HG03139 (cell line): Measurements from ENCODE around the gene MBTPS1.
"Not testable (repeated sequence)": the region's sequence is repeated elsewhere in the genome, so short reads cannot be mapped to it uniquely, and the experiment has no call there.

Experiments used
- ATAC-seq: cut with Tn5 transposase; IDR thresholded peaks from one replicate; pipeline ENCODE4 v1.9.1; 2021; ENCODE audit not compliant: unreplicated experiment

Gene MBTPS1

DNA sequence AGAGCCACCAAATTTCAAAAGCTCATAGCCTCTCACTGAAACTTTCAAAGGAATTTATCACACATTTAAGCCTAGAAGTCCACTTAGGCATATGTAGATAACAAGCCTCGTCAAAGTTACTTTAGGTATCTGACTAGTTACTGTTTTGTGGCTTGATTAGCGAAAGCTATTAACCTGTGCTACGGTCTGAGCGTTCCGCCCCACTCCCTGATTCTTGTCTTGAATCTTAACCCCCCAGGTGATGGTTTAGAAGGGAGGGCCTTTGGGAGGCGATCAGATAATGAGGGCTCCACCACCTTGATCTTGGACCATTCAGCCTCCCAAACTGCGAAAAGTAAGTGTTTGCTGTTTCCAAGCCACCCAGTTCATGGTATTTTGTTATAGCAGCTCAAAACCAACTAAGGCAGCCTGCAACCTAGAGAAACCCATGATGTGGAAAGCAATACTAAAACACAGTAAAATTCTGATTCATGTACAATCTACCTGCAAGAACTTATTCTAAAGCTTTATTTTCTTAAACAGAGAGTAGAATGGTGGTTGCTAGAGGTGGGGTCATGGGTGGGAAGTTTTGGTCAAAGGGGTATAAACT, 21.1 kb upstream of the MBTPS1 start:
- no peak for ATAC-seq

DNA sequence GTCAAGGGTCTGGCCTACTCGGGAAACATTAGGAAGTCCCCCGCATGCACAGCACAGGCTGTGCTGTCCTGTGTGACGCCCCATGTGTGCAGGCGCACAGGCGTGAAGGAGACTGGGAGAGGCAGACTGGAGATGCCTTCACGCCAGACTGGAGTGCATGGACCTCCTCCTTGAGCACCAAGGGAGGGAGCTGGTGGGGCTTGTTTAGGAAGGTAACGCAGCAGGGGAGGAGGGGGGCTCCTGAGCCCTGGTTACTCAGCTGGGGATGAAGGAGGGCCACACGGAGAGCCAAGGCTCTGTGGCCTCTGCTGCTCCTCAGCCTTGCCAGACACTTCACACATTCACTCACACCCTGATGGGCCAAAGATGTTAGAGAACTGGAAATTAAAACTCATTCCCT, 20.5 kb upstream of the MBTPS1 start:
- no peak for ATAC-seq

DNA sequence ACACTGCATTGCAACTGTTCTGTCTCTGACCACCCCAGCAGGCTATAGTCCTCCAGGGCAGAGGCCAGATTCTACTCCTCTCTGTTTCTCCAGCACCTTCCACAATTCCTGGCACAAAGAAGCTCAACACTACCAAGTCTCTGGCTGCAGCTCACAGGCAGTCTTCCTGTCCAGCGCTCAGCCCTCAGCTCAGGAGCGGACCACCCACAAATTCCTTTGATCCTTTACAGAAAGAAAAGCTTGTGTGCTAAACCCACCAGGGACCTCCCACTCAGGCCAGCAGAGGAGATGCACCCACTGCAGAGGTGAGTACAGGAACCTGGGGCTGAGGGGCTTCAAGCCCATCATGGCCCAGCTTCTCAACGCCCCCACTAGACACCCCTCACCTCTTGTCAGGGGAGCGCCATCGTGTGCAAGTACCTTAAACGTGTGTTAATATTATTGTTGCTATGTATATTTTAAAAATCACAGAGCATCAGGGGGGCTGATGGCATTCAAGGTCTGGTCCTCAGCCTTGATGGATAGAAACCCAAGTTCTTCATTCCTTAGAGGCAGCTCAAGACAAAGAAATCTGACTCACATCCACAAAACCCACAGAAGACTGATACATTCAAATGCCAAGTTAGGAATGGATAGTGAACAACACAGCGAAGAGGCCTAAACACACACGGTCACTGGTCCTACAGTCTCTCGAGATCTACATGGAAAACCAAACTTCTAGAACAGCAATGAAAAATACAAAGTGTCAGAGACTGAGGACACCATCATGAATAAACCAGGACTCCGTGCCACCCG, 19.8 kb upstream of the MBTPS1 start:
- ATAC-seq = no peak

DNA sequence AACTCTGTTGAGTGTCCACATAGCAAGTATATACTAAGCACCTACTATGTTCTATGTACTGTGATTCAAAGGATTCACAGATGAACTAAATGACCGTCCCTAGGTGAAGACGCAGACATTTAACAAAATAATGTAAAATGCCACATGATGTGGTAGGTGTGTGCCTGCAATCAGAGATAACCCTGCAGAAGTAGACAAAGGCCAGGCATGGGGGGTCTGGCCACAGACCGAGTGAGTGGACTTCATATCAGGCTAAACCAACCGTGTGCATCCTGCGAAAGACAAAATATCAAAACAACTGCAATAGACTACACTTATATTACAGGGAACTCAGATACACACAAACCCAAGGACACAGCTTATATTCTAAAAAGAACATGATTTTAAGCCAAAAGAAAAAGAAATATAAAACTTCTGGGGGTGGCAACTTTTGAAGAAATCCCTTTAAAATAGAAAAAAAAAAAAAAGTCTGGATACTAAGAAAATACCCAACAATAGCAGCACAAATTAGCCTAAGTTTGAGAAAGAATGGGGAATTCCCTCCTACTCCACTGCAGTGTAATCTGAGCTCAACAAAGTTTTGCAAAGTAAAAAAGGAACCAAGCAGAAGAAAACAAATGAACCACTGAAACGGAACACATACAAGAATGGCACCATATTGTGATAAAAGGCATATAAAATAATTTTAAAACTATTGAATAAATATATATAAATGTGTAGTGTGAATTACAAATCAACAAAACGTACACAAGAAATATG, 16.0 kb upstream of the MBTPS1 start:
- no peak for ATAC-seq

DNA sequence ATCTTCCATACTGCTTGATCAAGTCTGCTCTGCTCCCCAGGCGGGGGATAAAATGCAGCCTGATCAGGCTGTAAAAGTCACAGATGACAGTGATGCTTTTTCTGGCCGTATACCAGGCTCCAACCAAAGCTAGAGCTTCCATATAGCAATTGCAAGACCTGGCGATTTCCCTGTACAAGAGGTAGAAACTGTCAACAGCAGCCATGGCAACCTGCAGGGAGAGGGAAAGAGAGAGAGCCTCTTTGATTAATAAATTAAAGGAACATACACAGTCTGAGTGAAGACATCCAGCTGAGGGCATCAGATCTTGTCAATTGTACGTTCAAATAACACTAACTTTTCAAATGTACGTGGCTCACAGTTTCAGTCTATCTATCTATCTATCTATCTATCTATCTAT, 14.4 kb upstream of the MBTPS1 start:
- ATAC-seq = no peak

DNA sequence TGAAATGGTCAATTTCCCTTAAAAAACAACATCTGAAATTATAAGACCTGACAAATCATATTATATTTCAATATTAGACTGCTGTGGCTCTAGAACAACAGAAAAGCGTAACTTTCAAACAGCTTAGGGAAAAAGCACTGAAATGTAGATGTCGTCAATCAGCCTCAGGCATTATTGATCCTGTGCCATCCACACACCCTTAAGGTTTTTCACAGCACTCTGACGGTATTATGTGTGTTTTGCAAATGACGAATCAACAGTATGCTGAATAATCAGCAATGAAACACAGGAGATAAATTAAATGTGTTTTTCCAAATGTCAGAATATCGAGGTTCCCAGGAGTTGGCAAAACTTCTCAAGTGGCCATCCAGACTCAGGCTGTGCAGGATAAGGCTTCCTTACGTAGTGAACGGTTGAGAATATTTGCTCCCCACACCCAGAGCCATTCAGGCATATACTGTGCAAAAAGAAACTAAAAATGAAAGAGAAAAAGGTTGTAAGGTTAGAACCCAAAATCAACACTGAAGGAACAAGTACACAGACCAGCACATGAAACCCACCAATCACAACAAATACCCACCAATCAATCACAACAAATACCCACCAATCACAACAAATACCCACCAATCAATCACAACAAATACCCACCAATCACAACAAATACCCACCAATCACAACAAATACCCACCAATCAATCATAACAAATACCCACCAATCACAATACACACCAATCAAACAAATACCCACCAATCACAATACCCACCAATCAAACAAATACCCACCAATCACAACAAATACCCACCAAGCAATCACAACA, 7.7 kb upstream of the MBTPS1 start:
- ATAC-seq = no peak

DNA sequence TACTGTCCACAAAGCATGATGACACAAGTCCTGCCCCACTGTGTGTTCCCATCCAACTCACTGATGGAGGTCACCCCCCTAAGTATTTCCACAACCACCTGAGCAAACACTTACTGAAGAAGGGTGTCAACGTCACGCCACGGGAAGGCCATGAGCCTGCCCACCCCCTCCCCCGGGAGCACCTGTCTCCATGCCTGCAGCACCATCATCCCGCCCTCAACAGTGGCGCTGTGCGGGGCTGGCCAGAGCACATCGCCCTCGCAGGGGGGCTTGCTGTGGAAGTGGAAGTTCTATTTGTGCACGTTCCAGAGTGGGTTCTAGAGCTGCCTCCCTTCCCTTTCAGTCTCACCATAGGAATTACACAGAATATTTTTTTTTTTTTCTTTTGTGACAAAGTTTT, 4.3 kb upstream of the MBTPS1 start:
- no peak for ATAC-seq

DNA sequence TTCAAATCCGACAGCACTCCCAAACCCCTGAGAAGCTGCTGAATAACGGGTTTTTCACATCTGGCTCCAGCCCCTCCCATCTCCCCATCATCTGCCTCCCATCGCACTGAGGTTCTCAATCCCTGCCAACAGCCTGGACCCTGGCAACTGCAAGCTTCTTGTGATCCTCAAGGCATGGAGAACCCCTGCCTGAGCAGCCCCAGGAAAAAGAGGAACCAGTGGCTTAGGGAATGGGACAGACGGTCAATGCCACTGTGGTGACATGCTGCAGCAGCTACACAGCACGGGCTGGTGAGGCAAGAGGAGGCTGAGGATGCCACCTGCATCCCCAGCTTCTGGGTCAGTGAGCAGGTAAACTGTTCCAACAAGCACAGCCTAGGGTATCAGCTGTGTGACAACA, 3.3 kb upstream of the MBTPS1 start:
- ATAC-seq = no peak

DNA sequence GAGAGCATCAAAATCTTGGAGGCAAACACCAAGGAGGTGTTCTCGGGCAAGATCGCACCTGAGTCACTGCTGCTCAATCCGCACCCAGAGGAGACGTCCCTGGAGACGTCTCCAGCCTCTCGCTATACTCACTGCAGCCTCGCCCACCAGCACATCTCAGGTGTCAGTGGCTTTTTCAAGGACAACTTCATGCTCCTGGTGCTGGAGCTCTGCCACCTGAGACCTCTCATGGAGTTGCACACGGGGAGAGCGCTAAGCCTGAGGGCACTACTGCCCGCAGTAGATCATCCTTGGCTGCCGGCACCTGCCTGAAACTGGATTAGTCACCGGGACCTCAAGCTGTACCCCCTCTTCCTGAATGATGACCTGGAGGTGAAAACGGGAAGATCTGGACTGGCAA, 2.6 kb upstream of the MBTPS1 start:
- ATAC-seq = no peak

DNA sequence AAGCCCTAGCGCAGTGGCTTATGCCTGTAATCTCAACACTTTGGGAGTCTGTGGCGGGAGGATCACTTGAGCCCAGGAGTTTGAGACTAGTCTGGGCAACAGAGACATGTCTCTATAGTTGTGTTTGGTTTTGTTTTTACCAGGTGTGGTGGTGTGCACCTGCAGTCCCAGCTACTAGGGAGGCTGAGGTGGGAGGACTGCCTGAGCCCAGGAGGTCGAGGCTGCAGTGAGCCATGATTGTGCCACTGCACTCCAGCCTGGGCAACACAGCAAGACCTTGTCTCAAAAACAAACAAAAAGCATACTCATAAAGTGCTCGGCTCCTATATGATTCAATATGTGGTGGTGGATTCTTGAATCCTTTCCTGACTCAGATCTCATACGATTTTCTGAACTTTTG, 1.6 kb upstream of the MBTPS1 start:
- ATAC-seq = not testable (repeated sequence)

DNA sequence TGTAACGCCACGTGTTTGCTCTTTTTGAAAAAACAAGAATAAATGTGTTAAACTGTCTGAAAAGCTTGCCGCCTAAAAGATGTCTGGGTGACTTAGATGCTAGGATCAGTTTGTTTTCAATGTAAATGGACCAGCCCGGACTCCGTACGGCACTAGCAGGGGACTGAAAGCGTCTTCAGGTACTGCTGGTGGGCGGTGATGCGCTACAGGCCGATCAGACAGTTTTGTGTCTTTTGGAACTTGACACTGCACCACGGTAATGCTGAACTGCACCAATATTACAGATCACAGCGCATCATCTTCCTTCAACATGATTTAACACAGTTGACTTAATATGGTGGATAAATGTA, 727 bp upstream of the MBTPS1 start:
- ATAC-seq = no peak

DNA sequence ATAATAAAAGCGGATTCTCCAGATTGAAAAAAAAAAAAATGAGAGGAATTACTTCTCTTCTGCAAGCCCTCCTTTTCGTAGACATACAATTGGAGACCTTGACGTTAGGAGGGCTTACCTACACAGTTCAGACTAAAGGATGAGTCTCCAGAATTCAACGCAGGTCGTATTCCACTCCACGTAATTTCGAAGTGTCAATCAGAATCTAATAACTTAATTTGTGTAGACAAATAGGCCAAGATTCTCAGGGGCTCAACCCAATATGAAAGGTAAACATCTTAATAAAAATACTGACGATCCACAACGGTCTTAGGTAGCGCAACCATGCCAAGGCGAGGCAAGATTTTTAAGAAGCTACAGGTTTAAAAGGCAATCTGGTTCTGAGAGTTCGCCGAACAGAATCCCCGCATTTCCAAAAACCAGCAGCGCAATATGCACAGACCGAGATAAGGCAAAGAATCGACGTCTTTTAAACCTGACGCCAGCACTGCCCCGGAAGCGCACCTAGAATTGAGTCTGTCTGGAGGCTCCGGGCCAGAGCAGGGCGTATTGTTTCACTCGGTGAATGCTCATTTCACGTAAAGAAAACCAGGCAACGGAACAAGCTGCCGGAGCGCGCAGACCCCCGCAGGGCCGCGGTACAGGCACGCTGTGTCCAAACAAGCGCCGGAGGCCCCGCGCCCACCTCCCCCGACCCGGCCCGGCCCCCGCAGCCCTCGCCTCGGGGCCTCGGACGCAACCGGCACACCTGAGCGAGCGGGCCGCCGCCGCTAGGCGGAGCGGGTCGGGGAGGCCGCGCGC, 623 bp downstream of the MBTPS1 start:
- ATAC-seq = peak; percentile 27

DNA sequence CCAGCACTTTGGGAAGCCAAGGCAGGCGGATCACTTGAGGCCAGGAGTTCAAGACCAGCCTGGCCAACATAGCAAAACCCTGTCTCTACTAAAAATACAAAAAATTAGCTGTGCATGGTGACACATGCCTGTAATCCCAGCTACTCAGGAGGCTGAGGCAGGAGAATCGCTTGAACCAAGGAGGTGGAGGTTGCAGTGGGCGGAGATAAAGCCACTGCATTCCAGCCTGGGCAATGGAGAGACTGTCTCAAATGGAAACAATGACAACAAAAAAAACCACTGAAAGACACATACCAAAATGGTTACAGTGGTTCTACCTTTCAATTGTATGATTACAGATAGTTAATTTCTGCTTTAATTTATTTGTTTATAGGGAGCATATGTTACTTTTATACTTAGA, 4.8 kb downstream of the MBTPS1 start:
- ATAC-seq = not testable (repeated sequence)

DNA sequence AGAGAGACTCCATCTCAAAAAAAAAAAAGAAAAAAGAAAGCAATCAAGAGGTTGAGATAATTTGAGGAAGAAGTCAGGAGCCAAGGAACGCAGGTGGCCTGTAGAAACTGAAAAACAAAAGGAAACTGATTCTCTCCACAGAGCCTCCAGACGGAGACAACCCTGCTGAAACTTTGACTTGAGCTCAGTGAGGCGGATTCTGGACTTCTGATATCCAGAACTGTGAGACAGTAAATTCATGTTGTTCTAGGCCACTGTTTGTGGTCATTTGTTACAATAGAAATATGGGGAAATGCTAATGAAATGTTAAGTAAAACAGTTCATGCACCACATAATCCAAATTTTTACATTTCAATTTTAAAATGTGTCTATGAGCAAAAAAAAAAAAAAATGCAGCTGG, 5.2 kb downstream of the MBTPS1 start:
- no peak for ATAC-seq

DNA sequence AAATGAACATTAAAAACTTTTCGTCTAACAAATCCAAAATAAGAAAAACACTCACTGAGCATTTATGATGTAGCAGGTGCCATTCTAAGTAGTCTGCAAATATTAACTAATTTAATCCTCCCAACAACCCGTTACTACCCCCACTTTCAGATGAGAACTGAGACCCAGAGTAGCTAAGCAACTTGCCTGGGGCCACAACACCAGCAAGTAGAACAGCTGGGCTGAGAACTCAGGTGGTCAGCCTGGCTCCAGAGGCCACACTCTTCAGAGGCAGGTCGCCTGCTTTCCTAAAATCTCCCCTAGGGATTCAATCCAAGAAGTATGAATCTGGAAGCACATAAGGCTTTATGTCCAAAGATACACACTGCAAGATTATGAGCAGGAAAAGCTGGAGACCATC, 6.2 kb downstream of the MBTPS1 start:
- ATAC-seq = no peak

DNA sequence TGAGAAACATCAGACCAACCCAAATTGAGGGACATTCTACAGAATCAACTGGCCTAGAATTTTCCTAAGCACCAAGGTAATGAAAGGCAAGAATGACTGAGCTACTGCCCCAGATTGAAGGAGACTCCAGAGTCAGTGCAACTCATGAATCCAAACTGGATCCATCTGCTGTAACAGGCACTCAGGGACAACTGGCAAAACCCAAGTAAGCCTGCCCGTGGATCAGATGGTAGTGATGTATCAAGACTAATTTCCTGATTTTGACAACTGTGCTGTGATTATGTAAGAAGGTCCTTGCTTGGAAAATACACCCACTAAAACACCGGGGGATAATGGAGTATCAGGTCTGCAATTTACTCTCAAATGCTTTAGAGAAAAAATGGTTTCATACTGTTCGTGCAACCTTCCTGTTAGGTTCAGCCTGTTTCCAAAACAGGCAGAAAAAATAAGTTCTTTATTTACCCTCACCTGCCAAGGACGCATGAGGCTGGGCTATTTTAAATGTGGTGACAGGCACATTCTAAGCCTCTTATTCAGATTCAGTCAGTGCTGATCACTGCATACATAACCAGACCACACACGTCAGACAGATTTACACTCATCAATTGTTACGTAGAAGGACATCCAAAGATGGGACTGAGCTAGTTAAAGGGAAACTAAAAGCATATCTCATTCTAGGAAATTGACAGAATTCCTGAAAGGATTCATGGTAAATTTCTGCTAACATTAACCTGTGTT, 7.0 kb downstream of the MBTPS1 start:
- ATAC-seq = no peak

DNA sequence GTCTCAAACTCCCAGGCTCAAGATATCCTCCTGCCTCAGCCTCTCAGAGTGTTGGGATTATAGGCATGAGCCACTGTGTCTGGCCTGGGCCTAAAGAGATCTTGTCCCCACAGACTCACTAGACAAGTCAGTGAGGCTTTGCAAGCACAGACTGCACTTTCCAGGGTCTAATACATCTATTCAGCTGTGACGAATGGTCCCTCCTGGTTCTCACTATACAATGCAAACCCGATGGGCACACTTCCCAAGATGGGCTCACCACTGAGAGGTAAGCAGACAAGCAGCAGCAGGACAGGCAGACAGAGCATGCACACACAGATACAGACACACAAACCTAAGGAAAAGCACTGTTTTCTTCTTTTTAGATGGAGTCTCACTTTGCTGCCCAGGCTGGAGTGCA, 8.8 kb downstream of the MBTPS1 start:
- no peak for ATAC-seq

DNA sequence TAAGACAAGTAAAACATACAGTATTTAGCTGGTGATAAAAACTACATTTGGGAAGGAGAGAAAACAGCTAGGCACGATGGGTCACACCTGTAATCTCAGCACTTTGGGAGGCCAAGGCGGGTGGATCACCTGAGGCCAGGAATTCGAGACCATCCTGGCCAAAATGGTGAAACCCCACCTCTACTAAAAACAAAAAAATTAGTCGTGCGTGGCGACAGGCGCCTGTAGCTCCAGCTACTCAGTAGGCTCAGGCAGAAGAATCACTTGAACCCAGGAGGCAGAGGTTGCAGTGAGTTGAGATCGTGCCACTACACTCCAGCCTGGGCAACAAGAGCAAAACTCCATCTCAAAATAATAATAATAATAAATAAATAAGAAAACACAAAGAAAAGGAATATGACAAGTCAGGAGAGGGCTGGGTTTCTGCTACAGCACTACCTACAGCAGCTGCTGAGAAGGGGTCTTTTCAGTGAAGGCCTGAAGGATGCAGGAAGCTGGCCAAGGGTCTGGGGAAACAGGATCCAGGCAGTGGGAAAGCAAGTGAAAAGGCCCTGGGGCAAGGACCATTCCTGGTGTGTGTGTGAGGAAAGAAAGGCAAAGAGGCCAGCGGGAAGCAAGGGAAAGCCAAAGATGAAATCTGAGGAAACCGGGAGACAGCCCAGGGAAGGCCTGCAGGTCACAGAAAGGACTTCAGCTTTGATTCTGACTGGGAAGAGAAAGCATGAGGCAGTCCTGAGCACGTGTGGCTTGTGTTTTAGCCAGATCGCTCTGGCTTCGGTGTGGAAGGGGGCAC, 10.6 kb downstream of the MBTPS1 start:
- ATAC-seq = no peak

DNA sequence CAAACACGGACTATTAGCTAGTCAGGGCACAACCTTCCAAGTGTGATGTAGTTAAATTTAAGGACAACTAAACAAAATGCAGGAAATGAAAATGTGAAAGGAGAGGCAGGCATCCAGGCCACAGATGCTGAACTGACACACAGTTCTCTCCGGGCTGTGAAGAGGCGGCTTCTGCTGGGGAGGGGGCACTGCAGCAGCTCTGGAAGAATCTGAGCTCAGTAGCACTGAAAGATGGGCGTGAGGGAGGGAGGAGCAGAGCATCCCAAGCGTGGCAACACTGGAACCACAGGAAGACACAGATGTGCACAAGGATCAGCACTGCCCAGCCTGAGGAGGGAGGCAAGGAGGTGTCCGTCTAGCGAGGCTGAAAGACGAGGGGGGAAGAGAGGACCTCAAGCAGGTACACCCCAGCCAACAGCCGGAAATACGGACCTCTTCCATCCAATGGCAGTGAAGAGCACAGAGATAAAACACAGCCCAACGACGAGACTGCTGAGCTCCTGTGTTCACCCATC, 11.4 kb downstream of the MBTPS1 start:
- no peak for ATAC-seq
